Measurements from ENCODE around the gene RRP1. TPM values are rescaled to one million over a fixed set of nuclear protein-coding genes. Genes with fewer than 3 reads are reported as not detected.

The RRP1 gene
- total and polyA plus RNA-seq, 2 of the 13 experiments (the other 11 are each of a cell fraction or from before 2014, with no cell fraction given): 20.1 to 35.1 TPM

DNA sequence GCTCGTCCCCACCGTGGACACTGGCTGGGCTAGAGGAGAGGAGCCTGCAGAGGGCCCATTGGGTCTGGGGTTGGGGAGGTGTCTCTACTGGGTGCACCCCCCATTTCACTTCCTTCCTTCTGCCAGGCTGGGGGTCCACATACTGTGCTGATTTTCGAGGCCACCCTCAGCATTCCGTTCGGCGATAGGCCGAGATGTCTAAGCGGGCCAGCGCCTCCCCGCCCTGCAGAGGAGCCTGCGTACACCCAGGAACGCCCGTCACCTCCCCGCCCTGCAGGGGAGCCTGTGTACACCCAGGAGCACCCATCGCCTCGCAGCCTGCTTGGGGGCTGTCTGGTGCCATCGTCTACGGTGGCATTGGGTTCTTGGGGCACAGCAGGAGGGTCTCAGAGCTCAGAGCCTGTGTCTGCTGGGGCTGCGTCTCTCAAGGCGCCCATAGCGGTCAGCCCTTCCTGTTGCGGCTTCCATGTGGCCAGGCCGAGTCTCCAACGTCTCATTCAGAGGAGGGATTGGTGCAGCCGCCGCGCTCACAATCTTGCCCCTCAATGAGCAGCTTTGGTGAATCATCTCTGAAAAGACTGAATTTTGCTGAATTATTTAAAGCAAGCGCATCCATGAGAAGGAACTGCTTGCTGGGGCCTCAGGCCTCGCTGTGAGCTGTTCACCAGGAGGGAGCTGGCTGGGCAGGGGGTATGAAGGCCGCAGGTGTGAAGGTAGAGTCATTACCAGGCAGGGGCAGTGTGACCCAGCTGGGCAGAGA, 44.9 kb downstream of the RRP1 start (continued):
- TF ChIP-seq, protein P1, sequence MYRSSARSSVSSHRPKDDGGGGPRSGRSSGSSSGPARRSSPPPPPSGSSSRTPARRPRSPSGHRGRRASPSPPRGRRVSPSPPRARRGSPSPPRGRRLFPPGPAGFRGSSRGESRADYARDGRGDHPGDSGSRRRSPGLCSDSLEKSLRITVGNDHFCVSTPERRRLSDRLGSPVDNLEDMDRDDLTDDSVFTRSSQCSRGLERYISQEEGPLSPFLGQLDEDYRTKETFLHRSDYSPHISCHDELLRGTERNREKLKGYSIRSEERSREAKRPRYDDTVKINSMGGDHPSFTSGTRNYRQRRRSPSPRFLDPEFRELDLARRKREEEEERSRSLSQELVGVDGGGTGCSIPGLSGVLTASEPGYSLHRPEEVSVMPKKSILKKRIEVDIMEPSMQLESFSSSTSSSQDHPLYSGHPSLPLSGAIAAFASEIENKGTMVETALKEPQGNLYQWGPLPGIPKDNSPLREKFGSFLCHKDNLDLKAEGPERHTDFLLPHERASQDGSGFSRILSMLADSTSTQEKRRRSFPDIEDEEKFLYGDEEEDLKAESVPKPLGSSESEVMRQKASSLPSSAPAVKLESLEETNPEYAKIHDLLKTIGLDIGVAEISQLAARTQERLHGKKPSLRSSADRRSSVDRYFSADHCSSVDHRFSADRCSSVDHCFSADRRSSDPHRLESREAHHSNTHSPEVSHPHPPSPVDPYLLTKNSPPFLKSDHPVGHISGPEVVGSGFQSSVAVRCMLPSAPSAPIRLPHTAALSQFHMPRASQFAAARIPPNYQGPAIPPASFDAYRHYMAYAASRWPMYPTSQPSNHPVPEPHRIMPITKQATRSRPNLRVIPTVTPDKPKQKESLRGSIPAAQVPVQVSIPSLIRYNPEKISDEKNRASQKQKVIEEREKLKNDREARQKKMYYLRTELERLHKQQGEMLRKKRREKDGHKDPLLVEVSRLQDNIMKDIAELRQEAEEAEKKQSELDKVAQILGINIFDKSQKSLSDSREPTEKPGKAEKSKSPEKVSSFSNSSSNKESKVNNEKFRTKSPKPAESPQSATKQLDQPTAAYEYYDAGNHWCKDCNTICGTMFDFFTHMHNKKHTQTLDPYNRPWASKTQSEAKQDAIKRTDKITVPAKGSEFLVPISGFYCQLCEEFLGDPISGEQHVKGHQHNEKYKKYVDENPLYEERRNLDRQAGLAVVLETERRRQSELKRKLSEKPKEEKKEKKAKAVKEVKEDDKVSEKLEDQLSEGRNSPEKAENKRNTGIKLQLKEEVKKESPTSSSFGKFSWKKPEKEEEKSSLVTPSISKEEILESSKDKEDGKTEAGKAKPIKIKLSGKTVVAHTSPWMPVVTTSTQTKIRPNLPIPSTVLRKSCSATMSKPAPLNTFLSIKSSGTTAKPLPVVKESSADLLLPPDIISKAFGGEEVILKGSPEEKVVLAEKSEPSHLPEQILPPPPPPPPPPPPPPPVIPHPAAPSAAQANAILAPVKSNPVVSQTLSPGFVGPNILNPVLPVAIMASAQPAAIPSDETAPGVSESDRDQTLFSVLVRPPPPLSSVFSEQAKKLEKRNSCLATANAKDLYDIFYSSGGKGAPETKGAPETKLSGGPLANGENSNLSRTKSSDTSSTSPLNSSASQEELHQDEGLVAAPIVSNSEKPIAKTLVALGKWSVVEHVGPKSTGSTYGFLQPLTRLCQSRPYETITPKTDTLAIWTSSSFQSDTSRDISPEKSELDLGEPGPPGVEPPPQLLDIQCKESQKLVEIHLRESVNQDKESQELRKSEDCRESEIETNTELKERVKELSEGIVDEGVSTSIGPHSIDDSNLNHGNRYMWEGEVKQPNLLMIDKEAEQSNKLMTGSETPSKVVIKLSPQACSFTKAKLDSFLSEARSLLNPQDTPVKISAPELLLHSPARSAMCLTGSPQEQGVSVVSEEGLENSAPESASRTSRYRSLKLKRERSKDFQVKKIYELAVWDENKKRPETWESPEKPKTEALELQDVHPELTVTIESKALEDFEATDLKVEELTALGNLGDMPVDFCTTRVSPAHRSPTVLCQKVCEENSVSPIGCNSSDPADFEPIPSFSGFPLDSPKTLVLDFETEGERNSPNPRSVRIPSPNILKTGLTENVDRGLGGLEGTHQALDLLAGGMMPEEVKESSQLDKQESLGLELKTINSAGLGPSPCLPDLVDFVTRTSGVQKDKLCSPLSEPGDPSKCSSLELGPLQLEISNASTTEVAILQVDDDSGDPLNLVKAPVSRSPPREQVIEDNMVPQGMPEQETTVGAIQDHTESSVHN (CRISPR knock-in tag; IDR thresholded peaks at IDR 0.05): no peak
- no peak for TF ChIP-seq DRAP1 (CRISPR knock-in tag; IDR thresholded peaks at IDR 0.05)
- TF ChIP-seq, protein P2, sequence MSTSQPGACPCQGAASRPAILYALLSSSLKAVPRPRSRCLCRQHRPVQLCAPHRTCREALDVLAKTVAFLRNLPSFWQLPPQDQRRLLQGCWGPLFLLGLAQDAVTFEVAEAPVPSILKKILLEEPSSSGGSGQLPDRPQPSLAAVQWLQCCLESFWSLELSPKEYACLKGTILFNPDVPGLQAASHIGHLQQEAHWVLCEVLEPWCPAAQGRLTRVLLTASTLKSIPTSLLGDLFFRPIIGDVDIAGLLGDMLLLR (CRISPR knock-in tag; IDR thresholded peaks at IDR 0.05): no peak
- no peak for TF ChIP-seq ZNF430 (CRISPR knock-in tag; IDR thresholded peaks at IDR 0.05)
- no peak for TF ChIP-seq ZZZ3 (CRISPR knock-in tag; IDR thresholded peaks at IDR 0.05; ENCODE audit: borderline replicate concordance)
- no peak for TF ChIP-seq NKX3-1 (CRISPR knock-in tag; IDR thresholded peaks at IDR 0.05)
- TF ChIP-seq ZNF446 (CRISPR knock-in tag; IDR thresholded peaks at IDR 0.05): no peak
- TF ChIP-seq ZNF263 (CRISPR knock-in tag; IDR thresholded peaks at IDR 0.05): no peak
- no peak for TF ChIP-seq ZNF746 (CRISPR knock-in tag; IDR thresholded peaks at IDR 0.05)
- no peak for TF ChIP-seq NR2F6 (IDR thresholded peaks at IDR 0.05)
- TF ChIP-seq NR2F6 (CRISPR knock-in tag; IDR thresholded peaks at IDR 0.05): no peak
- TF ChIP-seq ZNF543 (CRISPR knock-in tag; IDR thresholded peaks at IDR 0.05): no peak
- no peak for TF ChIP-seq ZNF101 (CRISPR knock-in tag; IDR thresholded peaks at IDR 0.05; ENCODE audit: borderline replicate concordance, low read depth)
